Kidney capillary endothelial cell (primary cell): Measurements from ENCODE around the gene LRMDA.
"Not testable (repeated sequence)": the region's sequence is repeated elsewhere in the genome, so short reads cannot be mapped to it uniquely, and the experiment has no call there.

Experiments
- DNase-seq: peaks from one replicate; pipeline ENCODE4 v3.0.0-alpha.2; 2018; ENCODE audit warnings: low spot score

LRMDA gene

GRCh38 chr10:76554478-76554877 lies 1123.1 kb downstream of the LRMDA start:
- no peak for DNase-seq

GRCh38 chr10:76555067-76555670 lies 1123.7 kb downstream of the LRMDA start:
- DNase-seq: no peak

- no peak for DNase-seq
These were observed 1125.9 kb downstream of the LRMDA start for GRCh38 chr10:76557366-76557765.

GRCh38 chr10:76558586-76558985 lies 1127.2 kb downstream of the LRMDA start:
- DNase-seq: no peak

GRCh38 chr10:76558996-76559891 lies 1127.8 kb downstream of the LRMDA start:
- DNase-seq: no peak

- DNase-seq: no peak
These were observed 1128.4 kb downstream of the LRMDA start for GRCh38 chr10:76559892-76560220.

GRCh38 chr10:76560338-76560737 lies 1128.9 kb downstream of the LRMDA start:
- no peak for DNase-seq

GRCh38 chr10:76563286-76563685 lies 1131.9 kb downstream of the LRMDA start:
- no peak for DNase-seq

- DNase-seq: no peak
These were observed 1140.6 kb downstream of the LRMDA start for GRCh38 chr10:76572021-76572420.

- no peak for DNase-seq
These were observed 1145.0 kb downstream of the LRMDA start for GRCh38 chr10:76576276-76576962.

- no peak for DNase-seq
These were observed 1146.0 kb downstream of the LRMDA start for GRCh38 chr10:76577455-76577854.

- no peak for DNase-seq
These were observed 1150.3 kb downstream of the LRMDA start for GRCh38 chr10:76581506-76582256.

GRCh38 chr10:76582531-76582930 lies 1151.1 kb downstream of the LRMDA start:
- no peak for DNase-seq

GRCh38 chr10:76583711-76584161 lies 1152.3 kb downstream of the LRMDA start:
- no peak for DNase-seq

GRCh38 chr10:76584466-76584865 lies 1153.0 kb downstream of the LRMDA start:
- DNase-seq: not testable (repeated sequence)
